ENCODE data around the gene PGGHG. TPM values are rescaled to one million over a fixed set of nuclear protein-coding genes. Genes with fewer than 3 reads are reported as not detected.

The PGGHG gene
- total RNA-seq, 4 donors from 2014 or later = 13.3 to 23.7 (median 18.8) TPM

DNA sequence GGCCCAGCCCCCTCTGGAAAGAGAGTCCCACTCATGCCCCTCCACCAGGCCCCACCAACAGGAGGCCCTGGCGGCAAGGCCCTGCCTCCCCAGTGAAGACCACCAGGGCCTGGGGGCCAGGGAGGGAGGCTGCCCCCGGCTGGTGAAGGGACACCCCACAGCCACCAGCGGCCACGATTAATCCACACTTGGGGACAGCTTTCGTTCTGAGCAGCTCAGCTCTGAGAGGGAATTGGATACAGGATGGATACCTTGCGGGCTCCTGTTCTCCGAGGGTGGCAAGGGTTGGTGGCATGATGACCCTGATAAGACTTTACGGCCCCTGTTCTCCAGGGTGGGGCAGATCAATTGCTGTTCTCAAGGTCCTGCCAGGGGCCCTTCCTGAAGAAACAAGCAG is 17.6 kb upstream of the PGGHG start:
- 81% methylated on average over 5 of the region's 8 CpGs for WGBS
- Histone ChIP-seq H3K36me3 (no peaks in the 10 kb centered on the region), H3K27me3 (peaks cover 0 to 33% (median 0%) of the 10 kb centered on the region in 4 donors), H3K9me3 (no peaks in the 10 kb centered on the region), H3K27ac (replicated peaks in 1 of 4) (no peak overlapping the region), H3K4me1 (peaks cover 0 to 10% (median 8%) of the 10 kb centered on the region in 4 donors), H3K4me3 (no peak overlapping the region)
- DNase-seq (ENCODE audit: extremely low spot score) = no peak
- TF ChIP-seq, protein P1, sequence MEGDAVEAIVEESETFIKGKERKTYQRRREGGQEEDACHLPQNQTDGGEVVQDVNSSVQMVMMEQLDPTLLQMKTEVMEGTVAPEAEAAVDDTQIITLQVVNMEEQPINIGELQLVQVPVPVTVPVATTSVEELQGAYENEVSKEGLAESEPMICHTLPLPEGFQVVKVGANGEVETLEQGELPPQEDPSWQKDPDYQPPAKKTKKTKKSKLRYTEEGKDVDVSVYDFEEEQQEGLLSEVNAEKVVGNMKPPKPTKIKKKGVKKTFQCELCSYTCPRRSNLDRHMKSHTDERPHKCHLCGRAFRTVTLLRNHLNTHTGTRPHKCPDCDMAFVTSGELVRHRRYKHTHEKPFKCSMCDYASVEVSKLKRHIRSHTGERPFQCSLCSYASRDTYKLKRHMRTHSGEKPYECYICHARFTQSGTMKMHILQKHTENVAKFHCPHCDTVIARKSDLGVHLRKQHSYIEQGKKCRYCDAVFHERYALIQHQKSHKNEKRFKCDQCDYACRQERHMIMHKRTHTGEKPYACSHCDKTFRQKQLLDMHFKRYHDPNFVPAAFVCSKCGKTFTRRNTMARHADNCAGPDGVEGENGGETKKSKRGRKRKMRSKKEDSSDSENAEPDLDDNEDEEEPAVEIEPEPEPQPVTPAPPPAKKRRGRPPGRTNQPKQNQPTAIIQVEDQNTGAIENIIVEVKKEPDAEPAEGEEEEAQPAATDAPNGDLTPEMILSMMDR (IDR thresholded peaks at IDR 0.05) = no peak
- no peak for TF ChIP-seq POLR2AphosphoS5 (IDR thresholded peaks at IDR 0.05)
- TF ChIP-seq EP300 (IDR thresholded peaks at IDR 0.05) = no peak
- no peak for TF ChIP-seq POLR2A (IDR thresholded peaks at IDR 0.05; ENCODE audit: low read depth)
- intact Hi-C loops (cut with DNase I) = no loop called here

DNA sequence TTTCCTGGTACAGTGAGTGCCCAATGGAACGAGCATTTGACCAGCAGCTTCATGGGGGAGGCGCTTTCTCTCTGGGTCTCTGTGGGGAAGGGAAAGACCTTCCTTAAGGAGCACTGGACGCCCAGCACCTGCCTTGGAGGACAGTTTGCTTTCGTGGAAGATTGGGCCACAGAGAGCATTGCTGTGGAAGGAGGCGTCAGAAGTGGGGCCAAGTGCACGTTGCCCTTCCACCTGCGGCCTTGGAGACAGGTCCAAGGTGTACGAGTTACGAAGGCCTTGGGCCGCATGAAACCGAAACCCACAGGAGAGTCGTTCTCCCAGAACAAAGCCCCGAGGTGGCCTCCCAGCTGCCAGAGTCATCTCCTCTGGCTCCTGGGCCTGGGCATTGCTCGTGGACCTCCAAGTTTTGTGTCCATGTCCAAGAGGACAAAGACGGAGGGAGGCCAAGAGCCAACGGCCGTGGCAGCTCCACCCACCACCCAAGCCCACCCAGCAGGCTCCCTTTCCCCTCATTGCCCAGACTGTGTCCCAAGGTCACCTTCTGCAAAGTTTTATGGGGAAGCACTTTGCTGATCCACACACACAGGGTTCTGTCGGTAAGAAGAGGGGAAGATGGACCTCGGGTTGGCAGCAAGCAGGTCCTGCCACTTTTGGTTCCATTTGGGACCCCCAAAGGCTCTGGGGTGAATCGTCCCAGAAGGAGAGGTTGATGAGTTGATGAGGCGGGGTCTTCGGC is 16.6 kb upstream of the PGGHG start:
- Histone ChIP-seq H3K4me1 (peaks cover 0 to 10% (median 8%) of the 10 kb centered on the region in 4 donors), H3K27me3 (peaks cover 0 to 33% (median 0%) of the 10 kb centered on the region in 4 donors), H3K36me3 (no peaks in the 10 kb centered on the region), H3K4me3 (no peak overlapping the region), H3K9me3 (no peaks in the 10 kb centered on the region), H3K27ac (replicated peaks in 1 of 4) (no peak overlapping the region)
- 85% methylated on average over 15 of the region's 22 CpGs for WGBS
- intact Hi-C loops (cut with DNase I) = no loop called here
- DNase-seq (ENCODE audit: extremely low spot score) = no peak
- TF ChIP-seq EP300 (IDR thresholded peaks at IDR 0.05) (no peak), POLR2A (IDR thresholded peaks at IDR 0.05; ENCODE audit: low read depth) (no peak), POLR2AphosphoS5 (IDR thresholded peaks at IDR 0.05) (no peak)
- TF ChIP-seq, protein P1 (IDR thresholded peaks at IDR 0.05) = no peak

- no peak overlapping the region for H3K4me3 ChIP-seq
- H3K4me1 ChIP-seq = peaks cover 0 to 9% (median 4%) of the 10 kb centered on the region in 4 donors
- no peaks in the 10 kb centered on the region for H3K9me3 ChIP-seq
- TF ChIP-seq, protein P1 (IDR thresholded peaks at IDR 0.05) = no peak
- TF ChIP-seq EP300 (IDR thresholded peaks at IDR 0.05) (no peak), POLR2A (IDR thresholded peaks at IDR 0.05; ENCODE audit: low read depth) (no peak), POLR2AphosphoS5 (IDR thresholded peaks at IDR 0.05) (no peak)
- H3K36me3 ChIP-seq = no peaks in the 10 kb centered on the region
- H3K27me3 ChIP-seq = peaks cover 0 to 34% (median 0%) of the 10 kb centered on the region in 4 donors
- WGBS = 83% methylated on average over 6 of the region's 6 CpGs
- H3K27ac ChIP-seq (replicated peaks in 1 of 4) = no peak overlapping the region
- DNase-seq (ENCODE audit: extremely low spot score) = no peak
- intact Hi-C loops (cut with DNase I) = no loop called here
These were observed 16.1 kb upstream of the PGGHG start for GRCh38 chr11:272931-273198.

- Histone ChIP-seq H3K4me1 (peaks cover 20 to 28% (median 26%) of the 10 kb centered on the region in 4 donors), H3K36me3 (no peaks in the 10 kb centered on the region), H3K4me3 (no peak overlapping the region), H3K9me3 (no peaks in the 10 kb centered on the region), H3K27ac (replicated peaks in 1 of 4) (no peak overlapping the region), H3K27me3 (peaks cover 5 to 51% (median 30%) of the 10 kb centered on the region in 4 donors)
- intact Hi-C loops (cut with DNase I) = no loop called here
- DNase-seq (ENCODE audit: extremely low spot score) = no peak
- TF ChIP-seq, protein P1 (IDR thresholded peaks at IDR 0.05) = no peak
- TF ChIP-seq EP300 (IDR thresholded peaks at IDR 0.05) = no peak
- no peak for TF ChIP-seq POLR2A (IDR thresholded peaks at IDR 0.05; ENCODE audit: low read depth)
- TF ChIP-seq POLR2AphosphoS5 (IDR thresholded peaks at IDR 0.05) = no peak
These were observed 12.7 kb upstream of the PGGHG start for GRCh38 chr11:276219-276618.

All from esophagus muscularis mucosa (tissue), 4 donors.